GM18498 (cell line): ENCODE measurements around the gene SFXN5.
A peak's percentile ranks its signal among the peaks of the same experiment; 100 is the strongest.
"Not testable (repeated sequence)": the region's sequence is repeated elsewhere in the genome, so short reads cannot be mapped to it uniquely, and the experiment has no call there.

Experiments
- ATAC-seq: cut with Tn5 transposase; IDR thresholded peaks from one replicate; pipeline ENCODE4 v1.9.1; 2021; ENCODE audit warnings: mild to moderate bottlenecking, moderate library complexity; ENCODE audit not compliant: unreplicated experiment

The SFXN5 gene, protein sequence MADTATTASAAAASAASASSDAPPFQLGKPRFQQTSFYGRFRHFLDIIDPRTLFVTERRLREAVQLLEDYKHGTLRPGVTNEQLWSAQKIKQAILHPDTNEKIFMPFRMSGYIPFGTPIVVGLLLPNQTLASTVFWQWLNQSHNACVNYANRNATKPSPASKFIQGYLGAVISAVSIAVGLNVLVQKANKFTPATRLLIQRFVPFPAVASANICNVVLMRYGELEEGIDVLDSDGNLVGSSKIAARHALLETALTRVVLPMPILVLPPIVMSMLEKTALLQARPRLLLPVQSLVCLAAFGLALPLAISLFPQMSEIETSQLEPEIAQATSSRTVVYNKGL

DNA sequence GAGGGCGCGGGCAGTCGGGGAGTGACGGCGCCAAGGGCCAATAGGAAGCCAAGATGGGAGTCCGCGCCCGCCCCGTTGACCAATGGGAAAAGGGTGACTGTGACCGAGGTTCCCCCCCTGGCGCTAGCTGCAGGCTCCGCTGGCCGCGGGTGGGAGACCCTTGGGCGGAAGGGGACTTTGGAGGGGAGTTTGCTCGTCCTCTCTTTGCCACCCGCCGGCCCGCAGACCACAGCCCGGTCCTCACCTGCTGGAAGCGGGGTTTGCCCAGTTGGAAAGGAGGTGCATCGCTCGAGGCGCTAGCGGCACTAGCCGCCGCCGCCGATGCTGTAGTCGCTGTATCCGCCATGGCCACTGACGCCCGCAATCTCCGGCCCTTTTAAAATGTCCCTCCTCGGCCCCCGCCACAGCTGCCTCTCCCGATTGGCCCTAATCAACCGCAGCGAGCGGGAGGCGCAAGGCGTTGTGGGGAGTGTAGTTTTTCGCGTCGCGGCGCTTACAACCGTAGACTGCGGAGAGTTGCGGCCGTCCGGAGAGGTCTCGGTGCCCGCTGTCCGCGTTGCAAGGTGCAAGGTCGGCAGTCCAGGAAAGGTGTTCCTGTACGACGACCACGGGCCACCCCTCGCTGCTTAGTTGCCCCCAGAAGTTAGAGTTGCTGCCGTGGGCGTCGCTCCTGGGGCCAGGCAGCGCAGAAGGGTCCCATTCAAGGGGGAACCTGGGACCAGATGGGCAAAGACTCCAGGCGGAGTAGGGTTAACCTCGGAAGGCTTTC, at the start of gene SFXN5:
SFXN5 (minus strand) TSS at position 353 of the 769 bp plus-strand sequence; CDS start at position 346, 7 bp downstream.
- ATAC-seq = peak; percentile 94

DNA sequence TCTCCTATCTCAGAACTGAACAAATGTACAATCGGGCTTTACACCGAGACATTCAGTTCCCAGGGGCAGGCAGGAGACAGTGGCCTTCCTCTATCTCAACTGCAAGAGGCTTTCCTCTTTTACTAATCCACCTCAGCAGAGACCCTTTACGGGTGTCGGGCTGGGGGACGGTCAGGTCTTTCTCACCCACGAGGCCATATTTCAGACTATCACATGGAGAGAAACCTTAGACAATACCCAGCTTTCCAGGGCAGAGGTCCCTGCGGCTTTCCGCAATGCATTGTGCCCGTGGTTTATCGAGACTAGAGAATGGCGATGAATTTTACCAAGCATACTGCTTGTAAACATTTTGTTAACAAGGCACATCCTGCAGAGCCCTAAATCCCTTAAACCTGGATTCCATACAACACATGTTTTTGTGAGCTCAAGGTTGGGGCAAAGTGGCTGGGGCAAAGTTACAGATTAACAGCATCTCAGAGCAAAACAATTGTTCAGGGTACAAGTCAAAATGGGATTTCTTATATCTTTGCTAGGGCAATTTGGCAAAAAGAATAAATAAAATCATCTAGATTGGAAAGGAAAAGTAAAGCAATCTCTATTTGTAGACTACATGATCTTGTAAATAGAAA, 48.2 kb upstream of the SFXN5 start:
- not testable (repeated sequence) for ATAC-seq

DNA sequence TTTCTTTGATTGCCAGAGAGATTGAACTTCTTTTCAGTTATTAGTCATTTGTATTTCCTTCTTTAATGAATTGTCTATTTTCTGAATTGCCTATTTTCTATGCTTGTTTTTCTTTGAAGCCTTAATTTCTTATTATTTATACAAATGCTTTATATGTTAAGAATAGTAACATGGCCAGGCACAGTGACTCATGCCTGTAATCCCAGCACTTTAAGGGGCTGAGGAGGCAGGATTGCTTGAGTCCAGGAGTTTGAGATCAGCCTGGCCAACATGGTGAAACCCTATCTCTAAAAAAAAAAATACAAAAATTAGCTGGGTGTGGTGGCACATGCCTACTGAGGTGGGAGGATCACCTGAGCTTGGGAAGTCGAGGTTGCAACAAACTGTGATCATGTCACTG, 45.9 kb upstream of the SFXN5 start:
- no peak for ATAC-seq

DNA sequence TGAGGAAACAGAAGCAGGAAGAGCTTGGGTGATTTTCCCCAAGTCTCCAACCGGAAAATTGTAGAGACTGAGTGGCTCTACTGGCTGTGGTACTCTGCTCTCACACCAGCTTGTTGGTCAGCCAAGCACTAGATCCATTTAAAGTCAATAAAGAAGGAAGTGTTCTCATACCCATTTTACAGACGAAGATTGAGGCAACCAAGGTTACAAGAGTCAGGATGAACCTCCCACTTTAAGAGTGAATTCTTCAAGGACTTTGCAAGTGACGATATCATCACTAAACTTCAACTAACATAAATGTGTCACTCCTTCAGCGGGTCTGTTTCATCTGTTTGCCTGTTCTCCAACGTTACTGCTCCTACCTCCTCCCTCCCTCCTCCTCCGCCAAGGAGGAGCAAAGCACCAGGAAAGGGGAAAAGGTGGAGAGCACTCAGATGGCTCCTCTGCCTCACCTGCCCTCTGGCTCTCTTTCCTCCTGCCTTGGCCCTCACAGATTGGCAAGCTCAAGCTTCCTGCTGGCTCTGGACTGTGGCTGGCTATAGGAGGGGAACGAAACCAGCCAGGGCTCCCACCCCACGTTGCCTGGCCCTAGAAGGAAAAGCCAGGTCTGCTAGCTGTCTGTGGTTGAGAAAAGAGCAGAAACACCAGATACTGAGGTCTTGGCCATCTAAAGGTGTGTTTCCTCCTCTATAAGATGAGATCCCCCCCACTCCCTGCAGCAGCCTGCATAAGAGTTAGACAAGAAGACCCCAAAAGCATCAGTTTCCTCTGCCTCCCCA, 44.9 kb upstream of the SFXN5 start:
- no peak for ATAC-seq

DNA sequence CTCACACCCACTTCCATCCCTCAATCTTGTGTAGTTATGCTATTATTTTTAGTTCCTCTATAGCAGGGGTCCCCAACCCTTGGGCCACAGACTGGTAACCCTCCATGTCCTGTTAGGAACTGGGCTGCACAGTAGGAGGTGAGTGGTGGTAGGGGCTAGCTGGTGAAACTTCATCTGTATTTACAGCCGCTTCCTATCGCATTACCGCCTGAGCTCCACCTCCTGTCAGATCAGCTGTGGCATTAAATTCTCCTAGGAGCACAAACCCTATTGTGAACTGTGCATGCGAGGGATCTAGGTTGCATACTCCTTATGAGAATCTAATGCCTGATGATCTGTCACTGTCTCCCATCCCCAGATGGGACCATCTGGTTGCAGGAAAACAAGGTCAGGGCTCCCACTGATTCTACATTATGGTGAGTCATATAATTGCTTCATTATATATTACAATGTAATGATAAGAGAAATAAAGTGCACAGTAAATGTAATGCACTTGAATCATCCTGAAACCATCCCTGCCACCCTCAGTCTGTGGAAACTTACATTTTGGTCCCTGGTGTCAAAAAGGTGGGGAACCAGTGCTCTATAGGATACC, 42.9 kb upstream of the SFXN5 start:
- no peak for ATAC-seq

DNA sequence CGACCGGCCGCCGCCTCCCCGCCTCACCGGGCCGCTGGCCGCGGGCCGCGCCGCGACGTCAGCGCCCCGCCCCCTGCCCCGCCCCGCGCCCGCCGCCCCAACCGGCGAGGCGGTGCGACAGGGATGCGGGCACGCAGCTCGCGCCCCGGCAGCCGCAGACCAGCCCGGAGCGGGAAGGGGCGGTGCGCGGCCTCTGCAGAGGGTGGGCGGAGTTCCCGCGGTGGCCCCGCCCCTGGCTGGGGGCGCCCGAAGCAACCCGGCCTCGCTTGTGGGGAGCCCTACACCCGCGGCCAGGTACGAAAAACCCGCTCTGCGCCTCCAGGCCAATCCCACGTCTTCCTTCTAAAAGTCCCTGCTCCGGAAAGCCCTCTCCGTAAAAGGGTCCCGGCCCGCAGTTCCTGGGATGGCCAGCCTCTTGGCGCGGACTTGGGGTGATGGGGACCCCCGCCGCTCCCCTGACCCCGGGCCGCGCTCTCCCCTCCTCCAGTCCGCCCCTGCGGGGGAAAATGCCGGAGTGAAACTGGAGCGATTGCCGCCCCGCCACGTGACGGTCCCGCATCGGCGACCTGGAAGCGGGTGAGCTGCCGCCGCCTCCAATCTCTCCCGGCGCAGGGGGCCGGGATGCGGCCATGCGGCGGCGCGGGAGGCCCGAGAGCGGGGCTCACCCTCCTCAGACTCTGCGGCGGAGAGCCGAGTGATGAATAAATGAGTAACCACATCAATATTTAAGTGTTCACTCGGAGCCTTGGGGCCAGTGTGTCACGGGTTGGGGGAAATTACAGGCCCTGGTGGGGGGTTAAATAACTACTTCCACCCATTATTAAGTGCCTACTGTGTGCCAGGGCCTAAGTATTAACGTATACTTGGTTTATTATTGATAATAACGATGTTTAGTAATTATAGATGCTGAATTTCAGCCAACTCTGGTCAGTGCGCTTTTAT, 41.7 kb upstream of the SFXN5 start, which contains the start of gene RAB11FIP5:
RAB11FIP5 (minus strand) TSS at position 36 of the 942 bp plus-strand sequence. CDS start 171 bp downstream, outside the sequence.
- peak; percentile 80 for ATAC-seq

DNA sequence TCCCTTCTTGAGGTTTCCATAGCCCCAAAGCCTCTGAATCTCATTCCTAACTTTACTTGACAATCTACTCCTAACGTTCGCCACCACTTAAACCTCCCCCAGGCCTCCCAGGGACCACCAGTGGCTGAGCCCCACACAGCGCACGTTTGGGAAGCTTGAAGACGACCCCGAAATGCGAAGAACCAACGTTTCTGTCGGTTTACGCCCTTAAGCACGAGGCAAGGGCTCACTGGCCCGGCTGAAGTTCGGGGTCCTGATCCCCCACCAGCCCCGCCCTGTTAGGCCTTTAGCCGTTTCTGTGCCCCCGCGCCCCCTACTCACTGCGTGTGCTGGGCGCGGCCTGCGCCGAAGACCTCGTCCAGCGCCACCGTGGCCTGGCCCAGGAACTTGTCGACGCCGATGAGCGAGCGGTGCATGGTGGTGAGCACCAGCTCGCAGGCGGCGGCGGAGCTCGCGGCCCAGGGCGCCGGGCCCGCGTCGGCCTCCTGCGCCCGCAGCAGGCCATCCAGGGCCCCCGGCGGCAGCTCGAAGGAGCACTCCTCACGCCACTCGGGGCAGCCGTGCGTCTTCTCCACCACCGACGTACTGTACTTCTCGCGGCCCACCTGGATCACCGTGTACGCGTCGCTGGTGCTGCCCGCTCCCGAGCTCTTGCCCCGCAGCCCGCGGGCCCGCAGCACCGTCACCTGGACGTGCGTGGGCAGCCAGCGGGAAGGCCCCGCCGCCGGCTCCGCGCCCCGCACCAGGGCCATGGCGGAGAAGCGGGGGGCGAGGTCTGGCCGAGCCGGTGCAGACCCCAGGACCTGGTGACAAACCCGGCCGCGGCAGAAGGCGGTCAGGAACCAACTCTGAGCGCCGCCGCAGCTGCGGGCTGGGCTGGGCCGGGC, 40.8 kb upstream of the SFXN5 start:
- ATAC-seq = peak; percentile 25

DNA sequence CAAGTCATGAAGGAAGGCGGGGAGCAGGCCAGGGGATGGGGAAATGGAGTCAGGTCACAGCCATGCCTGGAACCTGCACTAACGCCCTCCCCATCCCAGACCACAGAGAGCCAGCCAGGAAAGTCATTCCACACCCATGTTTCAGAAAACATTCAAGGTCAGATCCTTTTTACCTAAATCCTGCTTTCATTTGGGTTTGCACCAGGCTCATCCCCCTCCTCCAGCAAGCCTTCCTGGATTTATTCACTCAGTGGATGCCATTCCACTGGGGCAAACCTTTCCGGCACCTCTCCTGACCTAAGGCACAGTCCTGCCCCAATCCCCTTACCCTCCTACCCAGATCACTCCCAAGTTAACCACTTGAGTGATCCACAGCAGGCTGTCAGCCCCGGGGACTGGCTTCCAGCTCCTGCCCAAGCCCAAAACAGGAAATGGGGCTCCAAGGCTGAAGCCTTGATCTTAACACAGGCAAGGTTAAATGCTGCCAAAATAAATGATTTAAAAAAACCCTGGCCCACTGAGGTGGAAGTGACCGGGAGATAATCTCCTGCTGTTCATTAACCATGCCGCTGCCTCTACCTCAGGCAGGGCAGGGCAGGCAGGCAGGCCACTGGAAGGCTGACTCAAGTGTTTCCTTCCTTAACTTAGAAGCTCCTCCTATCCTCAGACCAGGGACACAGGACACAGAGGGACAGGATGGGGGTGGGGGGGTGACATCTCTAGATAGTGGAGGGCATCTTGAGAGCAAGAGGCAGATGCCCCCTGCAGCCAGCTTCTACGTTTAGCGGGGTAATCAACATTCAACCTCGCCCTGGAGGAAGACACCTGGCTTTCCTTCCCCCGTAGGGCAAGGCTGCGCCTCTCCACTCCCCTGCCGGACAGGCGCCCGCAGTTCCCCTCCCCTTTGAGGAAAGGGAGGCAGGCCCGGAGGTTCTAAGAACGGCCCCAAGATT, 39.8 kb upstream of the SFXN5 start:
- ATAC-seq = no peak

DNA sequence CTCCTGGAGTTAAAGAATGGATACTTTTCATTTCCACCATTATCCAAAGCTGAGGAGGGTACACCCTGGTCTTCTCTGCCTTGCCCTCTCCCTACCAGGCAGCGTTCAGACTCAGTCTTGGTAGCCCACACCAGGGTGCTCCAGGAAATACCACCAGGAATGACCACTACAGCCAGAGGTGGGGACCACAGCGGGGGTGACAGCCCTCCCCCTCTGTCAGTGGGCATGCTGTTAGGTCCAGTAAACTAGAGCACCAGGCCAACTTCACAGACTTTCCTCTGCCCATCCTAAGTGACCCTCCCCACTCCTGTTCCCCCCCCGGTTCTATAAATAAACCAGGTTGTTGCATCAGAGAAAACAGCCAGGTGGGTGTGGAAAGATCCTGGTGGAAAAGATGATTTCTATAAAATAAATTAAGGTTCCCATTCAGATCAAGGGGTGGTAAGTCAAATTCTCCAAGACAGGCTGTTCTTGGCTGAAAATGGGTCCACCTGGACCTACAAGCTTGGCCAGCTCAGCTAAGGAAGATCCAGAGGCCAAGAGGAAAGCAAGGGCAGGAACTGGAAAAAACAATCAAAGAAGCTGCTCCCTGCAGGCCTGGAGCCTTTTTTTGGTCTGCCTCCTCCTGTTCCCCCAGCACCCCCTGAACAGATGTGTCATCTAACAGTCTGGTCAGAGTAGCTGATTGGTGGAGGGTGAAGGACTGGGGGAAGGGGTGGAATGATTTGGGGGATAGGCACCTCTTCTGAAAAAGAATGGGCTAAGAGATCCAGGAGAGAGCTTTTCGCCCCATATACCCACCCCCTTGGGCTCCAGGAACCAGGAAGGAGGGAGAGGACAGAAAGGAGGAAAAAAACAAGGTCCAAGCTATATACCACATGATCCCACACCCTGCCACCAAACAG, 38.9 kb upstream of the SFXN5 start:
- ATAC-seq = no peak

DNA sequence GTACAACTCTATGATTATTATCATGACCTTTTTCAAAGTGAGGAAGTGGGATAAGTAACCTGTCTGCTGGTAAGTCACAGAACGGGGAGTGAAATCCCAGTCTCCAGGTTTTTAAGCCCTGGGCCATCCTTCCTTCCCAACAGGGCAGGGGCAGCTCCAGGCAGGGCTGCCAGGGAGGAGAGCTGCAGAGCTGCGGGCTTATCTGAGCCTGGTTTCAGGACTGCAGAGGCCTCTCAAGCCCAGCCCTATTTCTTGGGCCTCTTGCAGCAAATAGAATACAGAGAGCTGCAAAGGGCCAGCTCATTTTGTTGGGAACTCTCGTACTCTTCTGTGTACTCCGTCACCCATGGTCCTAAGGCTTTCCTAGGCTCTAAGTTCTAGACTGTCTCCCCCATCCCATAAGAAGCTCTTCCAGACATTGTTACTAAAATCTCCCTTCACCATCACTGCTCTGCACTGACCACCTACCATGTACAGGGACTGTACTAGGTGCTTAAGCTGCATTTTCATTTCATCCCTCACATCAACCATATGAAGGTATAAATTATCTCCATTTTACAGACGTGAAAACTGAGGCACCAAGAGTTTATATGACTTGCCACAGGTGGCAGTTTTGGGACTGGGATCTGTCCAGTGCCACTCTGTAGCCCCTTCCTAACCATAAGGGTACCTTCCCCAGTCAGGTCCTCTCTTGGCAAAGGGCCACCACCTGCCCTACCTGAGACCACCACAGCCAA, 38.1 kb upstream of the SFXN5 start:
- no peak for ATAC-seq

DNA sequence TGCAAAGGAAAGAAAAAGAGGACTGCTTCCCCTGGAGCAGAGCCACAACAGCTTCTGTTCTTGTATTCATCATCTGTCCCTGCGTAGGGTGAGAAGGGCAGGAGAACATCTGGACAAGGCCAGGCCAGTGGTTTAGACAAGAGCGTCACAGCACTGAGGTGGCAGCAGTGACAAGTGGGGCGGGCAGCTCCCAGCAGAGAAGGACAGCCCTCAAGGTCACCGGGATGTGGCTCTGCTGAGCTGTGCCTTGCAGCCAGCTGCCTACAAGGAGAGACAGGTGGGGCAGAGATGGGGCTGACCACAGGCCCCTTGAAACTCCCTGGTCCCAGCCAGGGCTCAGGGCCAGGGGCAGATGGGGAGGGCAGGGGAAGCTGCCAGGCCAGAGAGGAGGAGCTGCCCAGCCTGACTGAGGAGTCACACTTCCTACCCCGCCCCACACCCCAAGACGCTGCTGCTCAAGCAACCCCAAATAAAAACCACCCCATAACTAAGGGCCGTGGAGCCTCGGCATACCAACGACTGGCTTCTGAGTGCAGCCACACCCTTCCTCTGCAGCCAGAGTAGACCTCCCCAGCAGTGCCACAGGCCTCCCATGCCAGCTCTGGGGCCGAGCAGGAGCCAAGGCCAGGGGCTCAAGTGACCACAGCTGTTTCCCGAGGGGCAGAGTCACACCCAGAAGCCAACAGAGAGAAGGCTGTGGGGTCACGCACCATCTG, 35.9 kb upstream of the SFXN5 start:
- ATAC-seq = no peak

DNA sequence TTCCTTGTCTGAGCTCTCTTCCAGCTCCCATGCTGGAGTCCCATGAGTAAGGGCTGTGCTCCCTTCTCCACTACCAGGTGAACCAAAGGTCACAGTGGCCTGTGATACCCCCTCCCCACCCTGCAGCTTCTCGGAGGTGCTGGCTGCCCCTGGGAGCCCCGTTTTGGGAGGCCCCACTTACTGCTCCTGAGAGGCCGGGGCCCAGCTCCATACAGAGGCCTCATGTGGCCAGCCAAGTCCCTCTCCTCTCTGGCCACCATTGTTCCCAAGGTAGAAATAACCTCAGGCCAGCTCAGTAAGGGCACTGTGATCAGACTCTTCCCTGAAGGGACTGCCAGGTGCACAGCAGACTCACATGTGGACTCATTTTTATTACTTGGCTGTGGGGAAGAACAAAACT, 35.3 kb upstream of the SFXN5 start:
- no peak for ATAC-seq

DNA sequence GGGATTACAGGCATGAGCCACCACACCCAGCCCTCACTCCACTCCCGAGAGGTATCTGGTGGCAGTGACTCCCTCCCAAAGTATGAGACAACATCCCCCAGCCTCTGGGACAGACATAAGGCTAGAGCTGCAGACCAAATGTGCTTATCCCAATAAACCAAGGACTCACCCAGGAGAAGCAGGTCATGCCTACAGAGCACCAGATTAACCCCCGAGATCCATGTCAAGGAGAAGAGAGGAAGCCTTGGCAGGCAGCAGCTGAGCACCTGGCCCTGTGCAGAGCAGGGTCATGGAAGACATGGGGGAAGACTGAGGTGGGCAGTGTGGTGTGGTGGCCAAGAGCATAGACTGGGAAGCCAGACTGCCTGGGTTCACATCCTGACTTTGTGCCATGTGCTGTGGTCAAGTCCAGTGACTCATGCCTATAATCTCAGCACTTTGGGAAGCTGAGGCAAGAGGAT, 34.0 kb upstream of the SFXN5 start:
- ATAC-seq = no peak

DNA sequence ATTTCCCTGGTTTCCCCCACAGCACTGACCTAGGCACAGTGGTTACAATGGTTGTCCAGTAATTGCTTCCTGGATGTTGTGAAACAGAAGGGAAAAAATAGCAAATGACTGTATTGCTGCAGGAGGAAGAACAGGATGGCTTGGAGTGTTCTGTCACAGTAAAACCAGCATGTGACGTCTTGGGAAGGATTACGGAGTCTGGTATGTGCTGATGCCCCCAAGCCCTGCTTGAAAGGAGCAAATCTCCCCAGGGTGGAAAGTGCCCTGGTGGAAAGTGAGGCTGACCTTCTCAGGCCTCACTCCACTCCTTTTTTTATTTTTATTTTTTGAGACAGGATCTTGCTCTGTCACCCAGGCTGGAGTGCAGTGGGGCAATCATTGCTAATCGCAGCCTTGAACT, 33.4 kb upstream of the SFXN5 start:
- no peak for ATAC-seq

DNA sequence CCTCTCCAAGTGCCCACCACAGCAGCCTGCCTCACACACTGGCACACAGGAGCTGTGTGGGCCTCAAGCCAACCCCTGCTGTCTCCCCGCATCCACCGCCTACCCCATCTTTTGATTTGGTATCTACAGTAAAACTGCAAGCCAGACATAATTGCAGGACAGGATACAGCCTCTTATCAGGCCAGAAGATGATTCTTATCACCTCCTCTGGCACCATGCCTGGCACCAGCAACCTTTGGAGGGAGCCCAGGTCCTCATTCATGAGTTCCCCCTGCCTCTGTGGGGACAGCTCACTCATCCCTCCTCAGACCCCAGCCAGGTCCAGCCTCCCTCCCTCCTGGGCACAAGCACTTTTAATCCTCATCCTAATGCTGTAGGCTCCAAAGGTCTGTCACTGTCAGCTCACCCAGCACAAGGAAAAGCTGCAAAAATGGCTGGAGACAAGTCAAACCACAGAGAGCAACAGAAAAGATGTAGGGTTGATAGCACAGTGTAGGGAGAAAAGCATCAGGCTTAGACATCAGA, 31.6 kb upstream of the SFXN5 start:
- ATAC-seq = no peak
